Loucy (cell line): ENCODE data around the gene HAUS6.

Source experiments
- H2AFZ ChIP-seq: fragments of 200-600 bp; sonication (generic); 2 replicates; pipeline ENCODE4 v1.6.0; 2016; ENCODE audit warnings: antibody characterized with exemption, mild to moderate bottlenecking, low read length, moderate library complexity
- H3F3A ChIP-seq: fragments of 200-600 bp; 2 replicates; pipeline ENCODE4 v1.6.0; 2016; ENCODE audit warnings: antibody characterized with exemption, low read depth, mild to moderate bottlenecking
- H3K27me3 ChIP-seq: fragments of 200-600 bp; sonication (generic); 2 replicates; pipeline ENCODE4 v1.6.1; 2014; ENCODE audit warnings: low read length, mild to moderate bottlenecking; ENCODE audit not compliant: insufficient read depth, poor library complexity, severe bottlenecking
- H3K36me3 ChIP-seq: fragments of 200-600 bp; sonication (generic); 2 replicates; pipeline ENCODE4 v1.6.1; 2016; ENCODE audit warnings: low read length; ENCODE audit not compliant: insufficient read depth
- H3K4me1 ChIP-seq: fragments of 200-600 bp; sonication (generic); 2 replicates; pipeline ENCODE4 v1.5.1; 2014; ENCODE audit warnings: low read length, mild to moderate bottlenecking; ENCODE audit not compliant: insufficient read depth, poor library complexity, severe bottlenecking
- H3K4me2 ChIP-seq: fragments of 200-600 bp; sonication (generic); 2 replicates; pipeline ENCODE4 v1.6.0; 2014; ENCODE audit warnings: antibody characterized with exemption, low read length, low read depth, mild to moderate bottlenecking; ENCODE audit not compliant: poor library complexity, severe bottlenecking
- H3K4me3 ChIP-seq: fragments of 200-600 bp; sonication (generic); 2 replicates; pipeline ENCODE4 v1.5.1; 2014; ENCODE audit warnings: low read length, mild to moderate bottlenecking, mixed read lengths; ENCODE audit not compliant: poor library complexity, severe bottlenecking
- H3K79me2 ChIP-seq: fragments of 200-600 bp; sonication (generic); 2 replicates; pipeline ENCODE4 v1.6.1; 2014; ENCODE audit warnings: low read length; ENCODE audit not compliant: insufficient read depth
- H3K9ac ChIP-seq: fragments of 200-600 bp; sonication (generic); 2 replicates; pipeline ENCODE4 v1.6.0; 2014; ENCODE audit warnings: mild to moderate bottlenecking, low read depth, low read length, moderate library complexity; ENCODE audit not compliant: poor library complexity, severe bottlenecking
- H3K9me2 ChIP-seq: fragments of 200-600 bp; sonication (generic); replicated peaks from 2 replicates; pipeline ENCODE4 v1.6.1; 2016; ENCODE audit warnings: low read depth, low read length, mixed read lengths
- H3K9me3 ChIP-seq: fragments of 200-600 bp; sonication (generic); 2 replicates; pipeline ENCODE4 v1.6.1; 2014; ENCODE audit warnings: mild to moderate bottlenecking, antibody characterized with exemption, low read length, low read depth; ENCODE audit not compliant: insufficient read depth
- H4K20me1 ChIP-seq: fragments of 200-600 bp; sonication (generic); 2 replicates; pipeline ENCODE4 v1.6.0; 2014; ENCODE audit warnings: antibody characterized with exemption, low read length, mild to moderate bottlenecking; ENCODE audit not compliant: insufficient read depth, poor library complexity, severe bottlenecking
- EZH2phosphoT487 ChIP-seq: fragments of 200-600 bp; IDR thresholded peaks from 2 replicates; pipeline ENCODE4 v1.6.1; 2018; ENCODE audit warnings: antibody characterized with exemption, mild to moderate bottlenecking, moderate library complexity, borderline replicate concordance
- TF ChIP-seq, protein P1 (sequence below): fragments of 200-600 bp; sonication (generic); conservative IDR thresholded peaks from 2 replicates; pipeline ENCODE4 v1.5.1; 2014; ENCODE audit warnings: mild to moderate bottlenecking, antibody characterized with exemption, low read length

HAUS6 gene

DNA sequence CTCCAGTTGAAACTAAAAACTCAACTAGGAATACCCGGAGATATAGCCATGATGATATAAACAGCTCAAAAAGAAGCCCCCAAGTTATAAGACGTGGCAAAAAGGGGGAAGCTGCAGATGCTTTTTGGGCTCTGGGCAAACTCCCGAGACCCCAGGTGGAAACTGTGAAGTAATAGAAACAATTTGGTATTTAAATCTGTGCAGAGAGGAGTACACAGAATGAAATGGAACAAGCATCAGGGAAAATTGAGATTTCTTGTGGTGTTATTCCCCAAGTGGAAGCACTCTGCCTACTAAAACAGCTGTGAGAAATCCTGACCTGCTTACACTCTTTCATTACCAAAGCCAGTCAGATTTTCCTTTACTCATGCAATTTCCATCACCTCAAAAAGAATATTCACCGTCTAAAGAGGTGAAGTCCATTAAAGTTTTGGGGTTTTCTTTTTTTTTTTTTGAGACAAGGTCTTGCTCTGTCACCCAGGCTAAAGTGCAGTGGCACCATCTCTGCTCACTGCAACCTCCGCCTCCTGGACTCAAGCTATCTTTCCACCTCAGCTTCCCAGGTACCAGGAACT is 93.2 kb downstream of the HAUS6 start:
- H4K20me1 ChIP-seq, result no peaks in the 10 kb centered on the region
- H3F3A ChIP-seq, result no peaks in the 10 kb centered on the region
- H3K9me3 ChIP-seq, result no peaks in the 10 kb centered on the region
- TF ChIP-seq, protein P1, sequence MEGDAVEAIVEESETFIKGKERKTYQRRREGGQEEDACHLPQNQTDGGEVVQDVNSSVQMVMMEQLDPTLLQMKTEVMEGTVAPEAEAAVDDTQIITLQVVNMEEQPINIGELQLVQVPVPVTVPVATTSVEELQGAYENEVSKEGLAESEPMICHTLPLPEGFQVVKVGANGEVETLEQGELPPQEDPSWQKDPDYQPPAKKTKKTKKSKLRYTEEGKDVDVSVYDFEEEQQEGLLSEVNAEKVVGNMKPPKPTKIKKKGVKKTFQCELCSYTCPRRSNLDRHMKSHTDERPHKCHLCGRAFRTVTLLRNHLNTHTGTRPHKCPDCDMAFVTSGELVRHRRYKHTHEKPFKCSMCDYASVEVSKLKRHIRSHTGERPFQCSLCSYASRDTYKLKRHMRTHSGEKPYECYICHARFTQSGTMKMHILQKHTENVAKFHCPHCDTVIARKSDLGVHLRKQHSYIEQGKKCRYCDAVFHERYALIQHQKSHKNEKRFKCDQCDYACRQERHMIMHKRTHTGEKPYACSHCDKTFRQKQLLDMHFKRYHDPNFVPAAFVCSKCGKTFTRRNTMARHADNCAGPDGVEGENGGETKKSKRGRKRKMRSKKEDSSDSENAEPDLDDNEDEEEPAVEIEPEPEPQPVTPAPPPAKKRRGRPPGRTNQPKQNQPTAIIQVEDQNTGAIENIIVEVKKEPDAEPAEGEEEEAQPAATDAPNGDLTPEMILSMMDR, result no peak
- no peak for TF ChIP-seq EZH2phosphoT487
- no peaks in the 10 kb centered on the region for H3K27me3 ChIP-seq
- no peaks in the 10 kb centered on the region for H3K79me2 ChIP-seq
- H3K9me2 ChIP-seq, result no peaks in the 10 kb centered on the region
- no peak overlapping the region for H2AFZ ChIP-seq
- H3K9ac ChIP-seq, result no peak overlapping the region
- H3K36me3 ChIP-seq, result no peaks in the 10 kb centered on the region
- H3K4me3 ChIP-seq, result no peak overlapping the region
- no peak overlapping the region for H3K4me2 ChIP-seq
- H3K4me1 ChIP-seq, result no peaks in the 10 kb centered on the region
